Left renal pelvis (tissue), 4 donors: ENCODE data around the gene ABCC11. TPM values are rescaled to one million over a fixed set of nuclear protein-coding genes. Genes with fewer than 3 reads are reported as not detected.
"Not testable (repeated sequence)": the region's sequence is repeated elsewhere in the genome, so short reads cannot be mapped to it uniquely, and the experiment has no call there.

Experiments used
- DNase-seq, 4 donors: peaks; one replicate each; pipeline ENCODE4 v3.0.0-alpha.2; 2013; ENCODE audit warnings: low read depth in 4 of 4, low spot score in 3 of 4
- polyA plus RNA-seq, 4 donors: library from polyadenylated mRNA; unstranded; fragments of 120-200 nt; gene quantifications; one replicate each; pipeline ENCODE4 v1.2.1, GENCODE V29; 2013; ENCODE audit not compliant: insufficient read length in 4 of 4

Gene ABCC11
- polyA plus RNA-seq, 4 donors: 0.15 to 0.42 (median 0.22) TPM

- DNase-seq: no peak
Observed at GRCh38 chr16:48250520-48251278, 3.4 kb upstream of the ABCC11 start.

- DNase-seq: no peak
Observed at GRCh38 chr16:48246066-48246465, 1.3 kb downstream of the ABCC11 start.

GRCh38 chr16:48244863-48245195 lies 2.5 kb downstream of the ABCC11 start:
- DNase-seq: no peak

- DNase-seq: peak; percentile 74 to 86 (median 77)
Observed at GRCh38 chr16:48244080-48244862, 3.1 kb downstream of the ABCC11 start, which contains the start of gene LONP2. TSS of gene LONP2 (plus strand) at chr16:48244300. CDS start at chr16:48244389, 89 bp downstream.

- DNase-seq: not testable (repeated sequence)
Observed at GRCh38 chr16:48240147-48240546, 7.2 kb downstream of the ABCC11 start.

- no peak for DNase-seq
Observed at GRCh38 chr16:48236286-48236685, 11.1 kb downstream of the ABCC11 start.

- no peak for DNase-seq
Observed at GRCh38 chr16:48235556-48236136, 11.7 kb downstream of the ABCC11 start.

- DNase-seq: no peak
Observed at GRCh38 chr16:48235058-48235555, 12.2 kb downstream of the ABCC11 start.

GRCh38 chr16:48234630-48235029 lies 12.7 kb downstream of the ABCC11 start:
- DNase-seq: no peak

GRCh38 chr16:48232493-48233040 lies 14.8 kb downstream of the ABCC11 start:
- DNase-seq: no peak

GRCh38 chr16:48231727-48232492 lies 15.4 kb downstream of the ABCC11 start:
- DNase-seq: no peak

- no peak for DNase-seq
Observed at GRCh38 chr16:48225456-48225855, 21.9 kb downstream of the ABCC11 start.

GRCh38 chr16:48223490-48223889 lies 23.8 kb downstream of the ABCC11 start:
- DNase-seq: no peak

- no peak for DNase-seq
Observed at GRCh38 chr16:48220891-48221290, 26.4 kb downstream of the ABCC11 start.

GRCh38 chr16:48218473-48218872 lies 28.9 kb downstream of the ABCC11 start:
- DNase-seq: no peak

- no peak for DNase-seq
Observed at GRCh38 chr16:48217708-48218107, 29.6 kb downstream of the ABCC11 start.

- no peak for DNase-seq
Observed at GRCh38 chr16:48215738-48216137, 31.6 kb downstream of the ABCC11 start.

- DNase-seq: no peak
Observed at GRCh38 chr16:48212033-48212432, 35.3 kb downstream of the ABCC11 start.

- DNase-seq: no peak
Observed at GRCh38 chr16:48210747-48211146, 36.6 kb downstream of the ABCC11 start.

- DNase-seq: no peak
Observed at GRCh38 chr16:48206594-48207242, 40.6 kb downstream of the ABCC11 start.
